Ishikawa (cell line): ENCODE data around the gene RASL10A.
A peak's percentile ranks its signal among the peaks of the same experiment; 100 is the strongest.

Source experiments
- CEBPB ChIP-seq: IDR thresholded peaks from 2 replicates; pipeline ENCODE4 v1.6.1; 2012
- CREB1 ChIP-seq: IDR thresholded peaks from 2 replicates; pipeline ENCODE4 v1.6.1; 2012; ENCODE audit warnings: low read depth
- EGR1 ChIP-seq: IDR thresholded peaks from 2 replicates; pipeline ENCODE4 v1.6.1; 2012
- EP300 ChIP-seq: IDR thresholded peaks from 2 replicates; pipeline ENCODE4 v1.6.1; 2012; ENCODE audit warnings: borderline replicate concordance
- FOXM1 ChIP-seq: IDR thresholded peaks from 2 replicates; pipeline ENCODE4 v1.6.1; 2012; ENCODE audit warnings: low read depth, borderline replicate concordance
- MAX ChIP-seq: IDR thresholded peaks from 2 replicates; pipeline ENCODE4 v1.6.1; 2012
- NFIC ChIP-seq: IDR thresholded peaks from 2 replicates; pipeline ENCODE4 v1.6.1; 2012
- RAD21 ChIP-seq: IDR thresholded peaks from 2 replicates; pipeline ENCODE4 v1.6.1; 2012; ENCODE audit warnings: low read depth
- REST ChIP-seq: IDR thresholded peaks from 2 replicates; pipeline ENCODE4 v1.6.1; 2012; ENCODE audit warnings: low read depth, mild to moderate bottlenecking
- TAF1 ChIP-seq: IDR thresholded peaks from 2 replicates; pipeline ENCODE4 v1.6.1; 2012; ENCODE audit warnings: low read depth, mild to moderate bottlenecking
- TCF12 ChIP-seq: IDR thresholded peaks from 2 replicates; pipeline ENCODE4 v1.6.1; 2012; ENCODE audit warnings: low read depth
- TEAD4 ChIP-seq: IDR thresholded peaks from 2 replicates; pipeline ENCODE4 v1.6.1; 2012
- USF1 ChIP-seq: IDR thresholded peaks from 2 replicates; pipeline ENCODE4 v1.6.1; 2012
- YY1 ChIP-seq: IDR thresholded peaks from 2 replicates; pipeline ENCODE4 v1.6.1; 2012; ENCODE audit warnings: low read depth
- ZBTB7A ChIP-seq: IDR thresholded peaks from 2 replicates; pipeline ENCODE4 v1.6.1; 2012; ENCODE audit warnings: low read depth

Gene RASL10A

GRCh38 chr22:29267858-29268510 is 47.5 kb downstream of the RASL10A start, which contains the start of the genes EWSR1 and RHBDD3:
Gene EWSR1, plus strand, starts transcription at chr22:29268268. Its CDS starts 69 bp downstream, at chr22:29268337.
Gene RHBDD3, minus strand, starts transcription at chr22:29267981. Its CDS starts 2,355 bp downstream, at chr22:29265626.
- TF ChIP-seq MAX (0 out of 2 replicates have a peak, but pooled peaks have one; percentile 38), FOXM1 (no peak), EP300 (no peak), RAD21 (no peak), CREB1 (no peak), TEAD4 (no peak; the same call in 1 of the 2 replicates), EGR1 (no peak), USF1 (peak; percentile 52; the same call in 1 of the 2 replicates), ZBTB7A (no peak; the same call in 1 of the 2 replicates), CEBPB (no peak), TCF12 (peak; percentile 67), NFIC (peak; percentile 51; the same call in 1 of the 2 replicates), REST (no peak), TAF1 (peak; percentile 97), YY1 (peak; percentile 88)

GRCh38 chr22:29267462-29267857 is 48.0 kb downstream of the RASL10A start:
- TF ChIP-seq MAX (no peak), YY1 (no peak), TAF1 (no peak), ZBTB7A (no peak; the same call in 1 of the 2 replicates), USF1 (no peak), TCF12 (no peak), NFIC (no peak), TEAD4 (no peak), RAD21 (no peak), CEBPB (no peak), FOXM1 (no peak), CREB1 (no peak)

- TF ChIP-seq TEAD4 (no peak), MAX (no peak), CREB1 (no peak), TAF1 (no peak), TCF12 (no peak), EGR1 (no peak)
Measured at GRCh38 chr22:29266564-29267461, 48.7 kb downstream of the RASL10A start.

- TF ChIP-seq YY1 (no peak), MAX (no peak), TAF1 (no peak)
Measured at GRCh38 chr22:29265929-29266328, 49.6 kb downstream of the RASL10A start.

- TF ChIP-seq RAD21 (no peak), EP300 (no peak), YY1 (no peak), REST (no peak), TCF12 (no peak), MAX (no peak), CEBPB (no peak), USF1 (no peak), FOXM1 (no peak), CREB1 (no peak), EGR1 (no peak), ZBTB7A (no peak), NFIC (no peak), TAF1 (no peak), TEAD4 (no peak)
Measured at GRCh38 chr22:29265305-29265704, 50.2 kb downstream of the RASL10A start.
